AG04450 (cell line): ENCODE measurements around the gene FAM3D. TPM values are rescaled to one million over a fixed set of nuclear protein-coding genes. Genes with fewer than 3 reads are reported as not detected.

ENCODE experiments used
- CTCF ChIA-PET: fragments of 300-600, 350-600 bp; formaldehyde crosslinking; extraction: SDS; loops from one replicate; lab custom pipeline; 2022; ENCODE audit warnings: antibody characterized with exemption, inconsistent platforms; lab: Charles Lee
- POLR2A ChIA-PET: fragments of 350-600 bp; formaldehyde crosslinking; extraction: SDS; loops from one replicate; lab custom pipeline; 2021; ENCODE audit warnings: antibody characterized with exemption, inconsistent platforms; lab: Yijun Ruan, JAX
- DNase-seq: peaks from one replicate; pipeline ENCODE4 v3.0.0-alpha.2; 2011; ENCODE audit warnings: low read depth, low spot score
- H3K27ac ChIP-seq: one replicate; pipeline ENCODE4 v1.5.1; 2012; ENCODE audit warnings: low read depth, low read length, control low read depth
- H3K27me3 ChIP-seq: one replicate; pipeline ENCODE4 v1.6.0; 2012; ENCODE audit warnings: low read length; ENCODE audit not compliant: control insufficient read depth, insufficient read depth
- H3K4me3 ChIP-seq: 2 replicates; pipeline ENCODE4 v1.5.1; 2011; ENCODE audit warnings: mild to moderate bottlenecking, low read depth, low read length, control low read depth
- H3K9me3 ChIP-seq: 2 replicates; pipeline ENCODE4 v1.5.1; 2012; ENCODE audit warnings: low read length; ENCODE audit not compliant: control insufficient read depth, insufficient read depth
- CTCF ChIP-seq: IDR thresholded peaks from 2 replicates; pipeline ENCODE4 v1.5.1; 2011; ENCODE audit warnings: low read depth, low read length, control low read depth, inconsistent platforms
- polyA plus RNA-seq: library from polyadenylated mRNA; depleted of rRNA; stranded (reverse); fragments of >200 nt; gene quantifications from 2 replicates; pipeline ENCODE4 v1.2.3, GENCODE V29; 2011

FAM3D gene
- polyA plus RNA-seq, 1 experiment = not detected

DNA sequence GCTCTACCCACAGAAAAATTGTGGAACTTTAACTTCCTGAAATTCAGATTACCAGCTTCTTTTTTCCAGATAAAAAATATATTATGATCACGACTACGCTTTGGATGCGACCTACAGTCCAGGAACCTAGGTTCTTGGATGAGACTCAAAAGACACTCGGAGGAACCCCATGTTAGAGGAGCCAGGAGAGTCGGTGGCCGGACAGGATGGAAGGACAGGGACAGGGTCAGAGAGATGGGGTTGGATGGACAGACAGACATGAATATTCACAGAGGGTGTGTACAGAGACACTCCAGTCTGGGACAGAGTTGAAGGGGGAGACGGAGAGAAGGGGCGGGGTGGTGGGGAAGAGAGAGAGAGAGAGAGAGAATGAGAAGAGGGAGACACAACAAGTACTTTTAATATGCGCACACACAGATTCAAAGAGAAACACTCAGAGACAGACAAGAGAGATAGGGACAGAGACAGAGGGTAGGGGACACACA, 9.5 kb downstream of the FAM3D start:
- no peaks in the 10 kb centered on the region for H3K9me3 ChIP-seq
- no peak for TF ChIP-seq CTCF
- ChIA-PET CTCF (no interaction called here), POLR2A (no interaction called here)
- DNase-seq = no peak
- no peak overlapping the region for H3K27ac ChIP-seq
- H3K4me3 ChIP-seq = no peak overlapping the region
- H3K27me3 ChIP-seq = peaks cover 20% of the 10 kb centered on the region

DNA sequence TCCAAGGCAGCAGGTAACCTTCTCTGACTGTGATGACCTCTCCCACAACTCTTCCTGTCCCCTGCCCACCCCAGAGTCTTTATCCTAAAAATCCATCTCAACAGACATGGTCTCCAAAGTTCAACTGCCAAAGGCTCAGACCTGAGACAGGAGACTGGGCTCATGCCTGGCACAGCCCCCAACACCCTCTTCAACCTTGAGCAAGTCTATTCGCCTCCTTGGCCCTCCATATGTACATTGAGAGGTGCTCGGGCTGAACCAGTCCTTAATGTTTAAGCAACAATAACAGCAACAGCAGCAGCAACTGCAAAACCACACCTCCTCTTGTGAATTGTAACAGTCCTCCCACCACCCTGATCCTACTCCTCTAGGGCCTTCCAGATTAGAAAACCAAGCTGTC, 9.9 kb downstream of the FAM3D start:
- POLR2A ChIA-PET = no interaction called here
- Histone ChIP-seq H3K4me3 (no peak overlapping the region), H3K27ac (no peak overlapping the region), H3K27me3 (peaks cover 20% of the 10 kb centered on the region), H3K9me3 (no peaks in the 10 kb centered on the region)
- CTCF ChIA-PET = no interaction called here
- DNase-seq = no peak
- no peak for TF ChIP-seq CTCF

DNA sequence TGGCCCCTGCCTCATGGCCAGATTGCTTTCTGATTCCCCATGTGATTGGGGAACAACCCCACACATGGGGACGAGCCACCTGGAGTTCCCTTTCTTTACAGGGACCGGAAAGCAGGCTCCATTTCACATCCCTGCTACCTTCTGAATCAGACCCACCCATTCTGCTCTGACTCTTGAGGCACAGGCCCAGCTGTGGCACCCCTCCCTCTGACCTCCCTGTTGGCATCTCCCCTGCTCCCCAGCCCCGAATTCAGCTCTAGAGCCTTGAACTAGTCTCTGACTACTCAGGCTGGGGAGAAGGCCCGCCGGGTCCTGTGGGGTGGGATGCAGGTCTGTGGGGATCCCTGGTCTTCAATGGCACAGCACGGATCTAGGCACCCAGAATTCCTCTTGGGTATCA, 12.1 kb downstream of the FAM3D start:
- DNase-seq = no peak
- CTCF ChIA-PET = no interaction called here
- TF ChIP-seq CTCF = no peak
- Histone ChIP-seq H3K4me3 (no peak overlapping the region), H3K27me3 (peaks cover 20% of the 10 kb centered on the region), H3K27ac (no peak overlapping the region), H3K9me3 (no peaks in the 10 kb centered on the region)
- POLR2A ChIA-PET = no interaction called here

DNA sequence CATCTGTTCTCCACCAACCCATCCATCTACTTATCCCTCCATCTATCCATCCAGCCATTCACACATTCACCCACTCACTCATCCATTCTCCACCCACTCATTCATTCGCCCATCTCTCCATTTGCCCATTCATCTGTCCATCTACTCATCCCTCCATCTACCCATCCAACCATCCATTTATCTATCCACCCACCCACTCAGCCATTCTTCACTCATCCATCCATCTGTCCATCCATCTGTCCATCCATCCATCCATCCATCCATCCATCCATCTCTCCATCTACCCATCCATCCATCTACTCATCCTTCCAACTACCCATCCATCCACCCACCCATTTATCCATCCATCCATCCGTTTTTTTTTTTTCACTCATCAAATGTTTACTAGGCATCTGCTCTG, 13.9 kb downstream of the FAM3D start:
- no peak for TF ChIP-seq CTCF
- CTCF ChIA-PET = interaction anchor here (1.4 kb wide), 1 partner anchor 12 kb away, joined by 4 read pairs; no protein-coding TSS in a partner anchor
- DNase-seq = no peak
- Histone ChIP-seq H3K9me3 (peaks cover 1% of the 10 kb centered on the region; the same call in 1 of the 2 replicates), H3K27me3 (peaks cover 20% of the 10 kb centered on the region), H3K4me3 (no peak overlapping the region), H3K27ac (no peak overlapping the region)
- POLR2A ChIA-PET = no interaction called here

DNA sequence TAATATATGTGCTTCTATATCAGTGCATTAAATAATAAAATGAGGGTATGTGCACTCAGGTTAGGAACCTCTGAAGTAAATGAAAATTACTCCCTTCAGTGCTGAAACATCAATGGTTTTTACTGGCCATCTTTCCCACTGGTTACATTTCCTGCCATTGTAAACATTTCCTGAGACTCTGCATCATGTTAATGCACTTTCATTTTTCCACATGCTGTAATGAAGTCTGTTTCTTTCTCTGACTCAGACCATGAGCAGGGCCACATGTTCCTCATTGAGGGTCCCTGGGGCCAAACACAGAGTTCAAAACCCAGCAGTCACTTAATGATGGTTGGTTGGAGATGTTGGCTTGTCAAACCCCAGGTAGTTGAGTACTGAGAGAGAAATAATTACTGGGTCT, 15.3 kb downstream of the FAM3D start:
- H3K9me3 ChIP-seq = peaks cover 3% of the 10 kb centered on the region; the same call in 1 of the 2 replicates
- H3K4me3 ChIP-seq = no peak overlapping the region
- no peak overlapping the region for H3K27ac ChIP-seq
- no peak for DNase-seq
- no peak for TF ChIP-seq CTCF
- ChIA-PET CTCF (no interaction called here), POLR2A (no interaction called here)
- peaks cover 18% of the 10 kb centered on the region for H3K27me3 ChIP-seq
